Thyroid gland (tissue), 4 donors: ENCODE results near the gene POLR3A.

Experiments used
- CTCF ChIP-seq, 6 experiments: fragments of 200-600 bp in 3 of 6; fragments of 450-650 bp in 3 of 6; sonication (generic) in 3 of 6; IDR thresholded peaks; one replicate each; pipeline ENCODE4 v1.5.1; 2016 to 2019; ENCODE audit warnings: antibody characterized with exemption in 6 of 6, mild to moderate bottlenecking in 2 of 6, inconsistent platforms in 1 of 6, moderate library complexity in 1 of 6
- POLR2A ChIP-seq, 2 donors: fragments of 450-650 bp; IDR thresholded peaks; one replicate each; pipeline ENCODE4 v1.6.1; 2017; ENCODE audit warnings: antibody characterized with exemption in 2 of 2, mild to moderate bottlenecking in 2 of 2, moderate library complexity in 1 of 2

- TF ChIP-seq CTCF (IDR thresholded peaks at IDR 0.05), result no peak
- TF ChIP-seq POLR2A (IDR thresholded peaks at IDR 0.05), result no peak
Observed at GRCh38 chr10:78042752-78043104, 13.4 kb upstream of the POLR3A start.
